Measurements from ENCODE around the gene JTB. TPM values are rescaled to one million over a fixed set of nuclear protein-coding genes. Genes with fewer than 3 reads are reported as not detected.

Gene JTB
- 85.7 and 116 TPM in 2 replicates for total RNA-seq (2011; cell fraction: chromatin; rRNA removed; ENCODE audit: low replicate concordance)
- 157 and 164 TPM in 2 replicates for total RNA-seq (2011; cell fraction: nucleolus; rRNA removed)
- 138 and 163 TPM in 2 replicates for total RNA-seq (2011; cell fraction: nucleoplasm; rRNA removed)
- total RNA-seq (2014; rRNA removed) (284 and 308 TPM in 2 replicates), total RNA-seq (2014; rRNA removed; fragmentation: Illumina TruSeq; extraction: Trizol) (151 and 152 TPM in 2 replicates), total RNA-seq (2015; rRNA removed; fragmentation: Illumina TruSeq; extraction: Trizol) (125 and 131 TPM in 2 replicates), total RNA-seq (2021) (210 and 231 TPM in 2 replicates), polyA plus RNA-seq (2011; rRNA removed) (214 and 229 TPM in 2 replicates), polyA plus RNA-seq (2014; fragmentation: Illumina TruSeq; extraction: Trizol) (108 and 134 TPM in 2 replicates), polyA plus RNA-seq (2014; fragmentation: Nextera tagmentation; extraction: Ambion mirVana) (10 to 100 TPM; 24.7 to 36.7 TPM), polyA plus RNA-seq (2014; rRNA removed) (263 and 286 TPM in 2 replicates), polyA minus RNA-seq (2011; rRNA and poly(A)+ RNA removed) (63.0 and 69.5 TPM in 2 replicates), Bru-seq, nascent RNA (percentile 98 among the genes with signal in this experiment), BruChase-seq, experiment 1, labeled RNA remaining after a 2-hour chase (percentile 93 among the genes with signal in this experiment), BruChase-seq, experiment 2, labeled RNA remaining after a 6-hour chase (percentile 94 among the genes with signal in this experiment)
- 262 and 324 TPM in 2 replicates for polyA plus RNA-seq (2011; cell fraction: cytosol; rRNA removed)
- 188 and 255 TPM in 2 replicates for polyA plus RNA-seq (2011; cell fraction: nucleus; rRNA removed)
- 144 and 178 TPM in 2 replicates for polyA plus RNA-seq (2012)
- 53.1 and 69.1 TPM in 2 replicates for polyA minus RNA-seq (2011; cell fraction: cytosol; rRNA and poly(A)+ RNA removed)
- 32.9 and 38.3 TPM in 2 replicates for polyA minus RNA-seq (2011; cell fraction: nucleus; rRNA and poly(A)+ RNA removed)
- long read RNA-seq, experiment 1, transcript JTB-201 (5 exons, 1,287 nt), result major isoform, 359 of 470 reads
- long read RNA-seq, experiment 1, transcript JTB-203 (4 exons, 1,216 nt), result minor isoform, 6 of 470 reads
- long read RNA-seq, experiment 1, partial matches to known transcripts, result 81 of 470 reads
- long read RNA-seq, experiment 1, other reads (novel, unspliced or antisense), result 22 of 470 reads
- long read RNA-seq, experiment 2, transcript JTB-203 (4 exons, 1,216 nt), result minor isoform, 7 of 359 reads
- long read RNA-seq, experiment 2, transcript JTB-201 (5 exons, 1,287 nt), result major isoform, 304 of 359 reads
- long read RNA-seq, experiment 2, partial matches to known transcripts, result 7 of 359 reads
- long read RNA-seq, experiment 2, other reads (novel, unspliced or antisense), result 41 of 359 reads
- long read RNA-seq, experiment 3, transcript JTB-201 (5 exons, 1,287 nt), result major isoform, 193 of 210 reads
- long read RNA-seq, experiment 3, partial matches to known transcripts, result 4 of 210 reads
- long read RNA-seq, experiment 3, other reads (novel, unspliced or antisense), result 9 of 210 reads

- no peaks in the 10 kb centered on the region for H3K9me1 ChIP-seq (ENCODE audit: control insufficient read depth, insufficient read depth, low read length)
- H3K27me3 ChIP-seq (ENCODE audit: control insufficient read depth in 2 of 2, insufficient read depth in 2 of 2, low read length in 2 of 2), result no peaks in the 10 kb centered on the region
- ATAC-seq (peak; percentile 90), FAIRE-seq (peak; percentile 70), DNase-seq (ENCODE audit: extremely low read depth in 1 of 4, low spot score in 3 of 4) (peak; percentile 83 to 93 (median 84))
- under 1% methylated on average over 62 of the region's 75 CpGs for WGBS (ENCODE audit: insufficient coverage, low coverage, missing lambda C conversion rate)
- H3K4me3 ChIP-seq, result peak within 1 kb of the TSS; percentile 84
- peak within 1 kb of the TSS; percentile 91 for H3K27ac ChIP-seq (ENCODE audit: extremely low read depth, low read depth, low read length)
- H3K4me1 ChIP-seq (replicated peaks in 1 of 2; ENCODE audit: control insufficient read depth in 2 of 2, insufficient read depth in 2 of 2, low read length in 2 of 2), result peaks cover 13 to 17% of the 10 kb centered on the region in 2 experiments; a peak in 4 of 5 replicates
- no peaks in the 10 kb centered on the region for H3K9me3 ChIP-seq (replicated peaks; ENCODE audit: control insufficient read depth, insufficient read depth, low read depth, low read length)
- H4K20me1 ChIP-seq (replicated peaks; ENCODE audit: control insufficient read depth, insufficient read depth, low read length), result no peaks in the 10 kb centered on the region
- ChIA-PET CTCF (ENCODE audit: low intra/inter-chr PET ratio) (no interaction called here), POLR2A (interaction anchor here (0.6 to 7.1 kb wide), 22 partner anchors 9 to 375 kb away, joined by 3 to 104 read pairs (median 4); partner anchors contain the start of genes CREB3L4, CRTC2, DENND4B and RAB13)
- peaks cover 45% of the 10 kb centered on the region for H3K36me3 ChIP-seq (ENCODE audit: control insufficient read depth, insufficient read depth, low read length)
- H3K9ac ChIP-seq (ENCODE audit: insufficient read depth in 1 of 2, low read depth in 2 of 2, low read length in 2 of 2), result peak within 1 kb of the TSS; percentile 98 to 100
- H2AFZ ChIP-seq (ENCODE audit: low read depth, low read length), result peak within 1 kb of the TSS; percentile 89
- in situ Hi-C loops (cut with MboI), result no loop called here
- peak within 1 kb of the TSS; percentile 99 for H3K4me2 ChIP-seq (ENCODE audit: insufficient read depth, low read length)
- H3K79me2 ChIP-seq (ENCODE audit: control insufficient read depth, insufficient read depth, low read length), result peaks cover 42% of the 10 kb centered on the region
- TSS peak; percentile 91 for BruUV-seq (replicated peaks)
- intact Hi-C loops (cut with micrococcal nuclease), result loop anchor here (2.0 kb wide), 1 partner anchor 55 kb away; the partner anchor contains the start of gene GATAD2B
- no peak for TF ChIP-seq SLC30A9 (CRISPR knock-in tag; IDR thresholded peaks at IDR 0.05)
- TF ChIP-seq PML (IDR thresholded peaks at IDR 0.05; ENCODE audit: low read length), result peak; percentile 74; the same call in 1 of the 2 replicates
- TF ChIP-seq RBM14 (IDR thresholded peaks at IDR 0.05; ENCODE audit: borderline replicate concordance, insufficient read depth, low read depth, low read length), result no peak
- TF ChIP-seq MAZ (CRISPR knock-in tag; conservative IDR thresholded peaks at IDR 0.05 in 1 of 2, IDR thresholded peaks at IDR 0.05 in 1 of 2), result peak; percentile 7 to 46; a peak in 2 of 4 replicates
- no peak for TF ChIP-seq HLTF (IDR thresholded peaks at IDR 0.05)
- TF ChIP-seq MTA2 (IDR thresholded peaks at IDR 0.05; ENCODE audit: low read depth), result no peak
- TF ChIP-seq AFF1 (IDR thresholded peaks at IDR 0.05; ENCODE audit: low read depth in 1 of 2, partially characterized antibody in 2 of 2), result peak in 1 of 2 experiments; percentile 94
- TF ChIP-seq PHF8 (IDR thresholded peaks at IDR 0.05; ENCODE audit: borderline replicate concordance, low read length), result peak; percentile 92; the same call in 1 of the 2 replicates
- peak; percentile 69 for TF ChIP-seq CXXC5 (CRISPR knock-in tag; IDR thresholded peaks at IDR 0.05)
- TF ChIP-seq C11orf30 (IDR thresholded peaks at IDR 0.05; ENCODE audit: low read depth), result no peak
Measured at GRCh38 chr1:153977250-153978240, at the start of gene JTB. TSS of gene JTB (minus strand) at chr1:153977674. CDS start at chr1:153977252, 422 bp downstream.
